GM18502 (cell line): ENCODE results near the gene PSME1.

Source experiments
- ATAC-seq: cut with Tn5 transposase; IDR thresholded peaks from one replicate; pipeline ENCODE4 v1.9.1; 2021; ENCODE audit warnings: mild to moderate bottlenecking; ENCODE audit not compliant: unreplicated experiment, poor library complexity

PSME1 gene

DNA sequence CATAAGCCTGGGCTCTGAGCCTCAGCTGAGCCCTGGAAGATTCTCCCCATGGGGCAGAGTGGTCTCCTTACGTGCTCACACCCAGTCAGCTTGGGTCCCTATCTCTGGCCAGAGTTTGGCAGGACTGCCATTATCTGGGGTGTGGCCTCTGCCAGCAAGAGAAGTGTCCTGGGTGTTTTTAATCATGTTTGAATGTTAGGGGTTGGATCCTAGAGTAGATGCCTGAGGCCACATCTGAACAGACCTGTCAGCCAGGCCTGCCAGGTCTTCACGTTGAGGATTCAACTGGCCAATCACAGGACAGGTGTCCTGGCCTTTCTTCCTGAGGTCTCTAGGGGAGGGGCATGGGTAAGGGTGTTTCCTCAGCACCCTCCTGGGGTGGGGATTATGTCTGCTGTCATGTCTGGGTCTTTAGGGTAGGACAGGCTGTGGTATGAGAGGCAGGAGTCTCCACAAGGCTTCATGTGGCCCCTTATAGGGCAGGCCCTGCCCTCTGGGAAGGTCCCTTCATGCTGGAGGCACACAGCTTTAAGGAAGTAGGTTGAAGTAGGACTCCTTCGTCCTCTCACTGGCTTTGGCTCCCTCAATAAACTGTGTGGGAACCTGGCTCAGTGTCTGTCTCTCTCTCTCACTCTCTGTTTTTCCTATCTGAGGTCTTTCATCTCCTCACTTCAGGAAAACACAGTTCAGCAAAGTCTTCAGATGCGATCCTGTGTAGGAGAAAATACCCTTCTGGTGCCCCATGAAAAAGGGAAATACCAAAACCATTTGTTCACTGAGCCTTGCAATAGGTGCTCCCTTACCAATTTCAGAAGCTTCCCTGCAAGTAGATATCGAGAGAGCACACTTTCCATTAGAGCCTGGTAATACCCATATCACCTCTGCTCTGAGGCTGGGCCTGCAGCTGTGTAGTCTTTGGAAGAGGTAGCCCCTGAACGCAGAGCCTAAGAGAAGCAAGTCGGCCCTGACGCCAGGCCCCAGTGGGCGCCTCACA is 12.3 kb upstream of the PSME1 start:
- ATAC-seq = peak; percentile 71

GRCh38 chr14:24126939-24127338 is 9.1 kb upstream of the PSME1 start:
- ATAC-seq = no peak

DNA sequence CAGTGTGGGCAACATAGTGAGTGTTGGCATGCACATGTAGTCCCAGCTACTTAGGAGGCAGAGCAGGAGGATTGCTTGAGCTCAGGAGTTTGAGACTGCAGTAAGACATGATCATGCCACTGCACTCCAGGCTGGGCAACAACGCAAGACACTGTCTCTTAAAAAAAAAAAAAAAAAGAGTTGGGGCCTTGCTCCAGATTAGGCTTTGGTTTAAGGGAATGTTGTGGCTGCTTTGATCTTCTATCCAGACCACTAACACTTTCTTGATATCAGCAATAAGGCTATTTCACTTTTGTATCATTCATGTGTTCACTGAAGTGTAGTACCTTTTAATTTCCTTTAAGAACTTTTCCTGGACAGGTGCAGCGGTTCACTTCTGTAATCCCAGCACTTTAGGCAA is 8.3 kb upstream of the PSME1 start:
- no peak for ATAC-seq

GRCh38 chr14:24129410-24129998 is 6.5 kb upstream of the PSME1 start:
- ATAC-seq = no peak

DNA sequence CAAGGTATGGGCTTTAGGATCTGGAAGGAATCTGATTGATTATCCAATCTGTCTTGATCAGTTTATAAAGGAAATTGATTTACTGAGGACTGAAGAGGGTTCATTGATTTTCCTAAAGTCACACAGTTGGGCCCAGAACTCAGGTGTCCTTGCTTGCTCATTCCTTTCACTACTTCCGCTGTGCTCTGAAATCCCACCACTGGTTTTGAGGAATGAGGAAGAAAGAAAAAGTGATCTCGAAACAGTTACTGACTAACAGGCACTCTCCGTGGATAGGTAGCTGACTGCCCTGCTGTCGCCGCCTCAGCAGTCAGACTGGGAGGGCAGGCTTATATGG is 5.6 kb upstream of the PSME1 start, which contains the start of gene FITM1:
TSS of gene FITM1 (plus strand) at position 280 of the 337 bp plus-strand sequence. CDS start 905 bp downstream, outside the sequence.
- ATAC-seq = no peak

GRCh38 chr14:24130717-24131548 is 5.1 kb upstream of the PSME1 start:
- ATAC-seq = no peak

DNA sequence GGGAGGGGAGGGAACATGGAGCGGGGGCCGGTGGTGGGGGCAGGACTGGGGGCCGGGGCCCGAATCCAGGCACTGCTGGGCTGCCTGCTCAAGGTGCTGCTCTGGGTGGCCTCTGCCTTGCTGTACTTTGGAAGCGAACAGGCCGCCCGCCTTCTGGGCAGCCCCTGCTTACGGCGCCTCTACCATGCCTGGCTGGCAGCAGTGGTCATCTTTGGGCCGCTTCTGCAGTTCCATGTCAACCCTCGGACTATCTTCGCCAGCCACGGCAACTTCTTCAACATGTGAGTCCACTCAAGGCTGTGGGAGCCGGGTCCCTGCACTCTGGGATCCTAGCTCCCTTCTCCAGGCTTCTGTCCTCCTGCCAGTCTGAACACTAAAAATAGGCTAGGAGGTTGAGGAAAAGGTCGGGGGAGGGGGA is 4.4 kb upstream of the PSME1 start:
- no peak for ATAC-seq

- ATAC-seq = no peak
Measured at GRCh38 chr14:24132061-24132685, 3.8 kb upstream of the PSME1 start.

GRCh38 chr14:24132976-24133375 is 3.0 kb upstream of the PSME1 start:
- ATAC-seq = no peak

DNA sequence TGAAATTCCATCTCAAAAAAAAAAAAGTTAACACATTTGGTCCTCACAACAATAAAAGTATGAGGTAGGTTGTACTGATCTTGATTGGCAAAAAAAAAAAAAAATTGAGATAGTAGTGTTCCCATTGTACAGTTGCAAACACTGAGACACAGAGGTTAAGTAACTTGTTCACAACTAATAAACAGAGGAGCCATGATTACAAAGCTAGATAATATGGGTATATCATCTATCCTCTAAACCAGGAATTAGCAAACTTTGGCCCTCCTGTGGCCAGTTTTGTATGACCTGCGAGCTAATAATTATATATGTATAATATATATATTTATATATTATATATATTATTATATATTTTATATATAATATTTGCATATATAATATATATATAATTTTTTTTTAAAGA is 2.3 kb upstream of the PSME1 start:
- no peak for ATAC-seq

DNA sequence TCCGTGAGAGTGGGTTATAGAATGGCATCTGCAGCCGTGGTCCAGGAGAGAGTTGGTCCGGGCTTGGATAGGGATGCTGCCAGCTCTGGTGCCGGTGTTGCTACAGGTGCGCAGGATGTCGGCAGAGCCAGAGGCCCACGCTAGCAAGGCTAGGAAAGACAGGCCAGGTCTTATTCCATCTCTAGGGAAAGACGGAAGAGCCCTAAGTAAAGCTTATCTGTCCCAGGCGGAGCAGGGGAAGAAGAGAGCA is 485 bp upstream of the PSME1 start:
- ATAC-seq = peak; percentile 5

- no peak for ATAC-seq
Measured at GRCh38 chr14:24136684-24137528, 912 bp downstream of the PSME1 start.

- no peak for ATAC-seq
Measured at GRCh38 chr14:24137529-24138395, 1.8 kb downstream of the PSME1 start.

- ATAC-seq = no peak
Measured at GRCh38 chr14:24138396-24139271, 2.6 kb downstream of the PSME1 start.

DNA sequence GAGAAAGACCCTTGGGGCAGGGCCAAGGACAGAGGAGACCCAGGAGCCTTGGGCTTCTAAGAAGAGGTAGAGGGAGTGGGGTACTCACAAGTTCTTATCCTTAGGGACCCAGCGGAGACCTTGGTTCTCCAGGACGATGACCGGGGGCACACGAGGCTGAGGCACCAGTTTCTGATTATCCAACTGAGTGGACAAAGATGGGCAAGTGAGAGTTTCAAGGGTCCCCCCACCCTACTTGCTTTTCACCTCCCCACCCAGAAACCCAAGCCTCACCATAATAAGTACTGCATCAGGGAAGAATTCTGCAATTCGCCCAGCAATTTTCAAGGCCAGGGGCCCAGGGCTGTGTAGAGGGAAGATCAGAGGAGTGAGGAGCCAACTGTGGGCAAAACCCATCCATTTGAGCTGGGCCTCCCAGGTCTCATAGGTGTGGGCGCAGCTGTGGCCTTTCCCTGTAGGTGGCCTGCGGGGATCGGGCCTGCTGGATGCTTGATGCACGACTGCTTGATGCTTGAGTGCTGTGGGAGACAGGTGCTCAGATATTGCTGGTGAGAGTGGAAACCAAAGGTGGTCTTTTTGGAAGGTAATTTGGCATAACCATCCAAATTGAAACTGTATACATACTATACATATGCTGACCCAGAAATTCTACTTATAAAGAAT is 3.4 kb downstream of the PSME1 start:
- no peak for ATAC-seq

- peak; percentile 90 for ATAC-seq
Measured at GRCh38 chr14:24141097-24141880, 5.3 kb downstream of the PSME1 start, which contains the start of gene EMC9. EMC9 (minus strand) TSS chr14:24141591; CDS start chr14:24141304, 287 bp downstream.
